Brain microvascular endothelial cell (primary cell): ENCODE measurements around the gene CLSTN2.

Source experiments
- DNase-seq: peaks from one replicate; pipeline ENCODE4 v3.0.0-alpha.2; 2020
- H3K27ac ChIP-seq: fragments of 250-450 bp; sonication (Bioruptor Pico); 2 replicates; pipeline ENCODE4 v1.5.1; 2020; ENCODE audit warnings: mild to moderate bottlenecking, moderate library complexity
- H3K27me3 ChIP-seq: fragments of 250-450 bp; sonication (Bioruptor Pico); replicated peaks from 2 replicates; pipeline ENCODE4 v1.5.1; 2020; ENCODE audit warnings: mild to moderate bottlenecking
- H3K36me3 ChIP-seq: fragments of 250-450 bp; sonication (Bioruptor Pico); replicated peaks from 2 replicates; pipeline ENCODE4 v1.5.1; 2020; ENCODE audit warnings: mild to moderate bottlenecking
- H3K4me3 ChIP-seq: 2 replicates; pipeline ENCODE4 v1.5.1; 2011; ENCODE audit warnings: low read depth, mild to moderate bottlenecking, control low read depth, low read length, moderate library complexity
- in situ Hi-C: cut with HindIII; loops from 2 replicates; pipeline ENCODE4 v1.10.0; 2017; ENCODE audit warnings: low sequenced_read_pairs, low pct_ligation_motif_present
- TF ChIP-seq, protein P1 (sequence below): IDR thresholded peaks from 2 replicates; pipeline ENCODE4 v1.5.1; 2011; ENCODE audit warnings: low read depth, mild to moderate bottlenecking, moderate library complexity, low read length, control low read depth, inconsistent platforms; ENCODE audit errors: missing control alignments

The CLSTN2 gene

DNA sequence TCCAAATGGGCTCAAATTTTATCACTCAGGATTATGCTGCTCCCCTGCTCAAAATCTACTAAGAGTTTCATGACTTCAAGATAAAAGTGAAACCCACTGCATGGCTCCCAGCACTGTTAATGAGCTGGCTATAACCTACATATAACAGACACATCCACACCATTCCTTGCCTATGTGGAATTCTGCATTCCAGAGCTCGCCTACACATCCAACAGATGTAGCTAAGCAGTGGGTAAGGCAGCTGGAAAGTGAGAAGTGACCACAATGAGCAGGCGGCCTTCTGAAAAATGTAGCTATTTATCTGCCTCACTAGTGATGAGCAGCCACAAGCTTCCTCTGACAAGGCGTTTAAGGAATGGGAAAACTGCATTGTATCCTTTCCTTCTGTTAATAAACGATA is 650.8 kb downstream of the CLSTN2 start:
- no peaks in the 10 kb centered on the region for H3K36me3 ChIP-seq
- peak; percentile 82 for DNase-seq
- H3K27ac ChIP-seq, result peak overlapping the region; percentile 38
- H3K4me3 ChIP-seq, result no peak overlapping the region
- no peaks in the 10 kb centered on the region for H3K27me3 ChIP-seq
- in situ Hi-C loops, result no loop called here
- TF ChIP-seq, protein P1, sequence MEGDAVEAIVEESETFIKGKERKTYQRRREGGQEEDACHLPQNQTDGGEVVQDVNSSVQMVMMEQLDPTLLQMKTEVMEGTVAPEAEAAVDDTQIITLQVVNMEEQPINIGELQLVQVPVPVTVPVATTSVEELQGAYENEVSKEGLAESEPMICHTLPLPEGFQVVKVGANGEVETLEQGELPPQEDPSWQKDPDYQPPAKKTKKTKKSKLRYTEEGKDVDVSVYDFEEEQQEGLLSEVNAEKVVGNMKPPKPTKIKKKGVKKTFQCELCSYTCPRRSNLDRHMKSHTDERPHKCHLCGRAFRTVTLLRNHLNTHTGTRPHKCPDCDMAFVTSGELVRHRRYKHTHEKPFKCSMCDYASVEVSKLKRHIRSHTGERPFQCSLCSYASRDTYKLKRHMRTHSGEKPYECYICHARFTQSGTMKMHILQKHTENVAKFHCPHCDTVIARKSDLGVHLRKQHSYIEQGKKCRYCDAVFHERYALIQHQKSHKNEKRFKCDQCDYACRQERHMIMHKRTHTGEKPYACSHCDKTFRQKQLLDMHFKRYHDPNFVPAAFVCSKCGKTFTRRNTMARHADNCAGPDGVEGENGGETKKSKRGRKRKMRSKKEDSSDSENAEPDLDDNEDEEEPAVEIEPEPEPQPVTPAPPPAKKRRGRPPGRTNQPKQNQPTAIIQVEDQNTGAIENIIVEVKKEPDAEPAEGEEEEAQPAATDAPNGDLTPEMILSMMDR, result no peak

- Histone ChIP-seq H3K36me3 (no peaks in the 10 kb centered on the region), H3K27me3 (no peaks in the 10 kb centered on the region), H3K4me3 (no peak overlapping the region), H3K27ac (peak overlapping the region; percentile 38)
- in situ Hi-C loops, result no loop called here
- TF ChIP-seq, protein P1, result no peak
- no peak for DNase-seq
Measured at GRCh38 chr3:140586311-140586710, 651.3 kb downstream of the CLSTN2 start.

DNA sequence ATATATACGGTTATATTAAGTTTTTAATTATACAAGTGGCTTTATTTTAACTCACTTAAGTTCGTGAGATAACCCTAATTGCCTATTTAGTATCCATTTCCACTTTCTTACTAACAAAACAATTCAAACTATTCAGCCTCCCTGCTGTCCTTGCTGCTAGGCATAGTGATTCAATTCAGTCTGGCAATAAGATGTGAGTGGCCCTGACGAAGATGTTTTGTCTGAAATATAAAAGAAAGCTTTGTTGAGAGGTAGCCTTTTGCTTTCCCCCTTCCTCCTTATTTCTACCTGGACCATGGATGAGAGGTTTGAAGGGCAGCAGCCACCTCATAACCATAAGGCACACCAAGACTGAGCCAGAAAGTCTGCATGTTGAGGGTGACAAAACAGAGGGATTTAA is 653.6 kb downstream of the CLSTN2 start:
- Histone ChIP-seq H3K4me3 (no peak overlapping the region), H3K27me3 (no peaks in the 10 kb centered on the region), H3K27ac (no peak overlapping the region), H3K36me3 (no peaks in the 10 kb centered on the region)
- no peak for DNase-seq
- TF ChIP-seq, protein P1, result no peak
- in situ Hi-C loops, result no loop called here

DNA sequence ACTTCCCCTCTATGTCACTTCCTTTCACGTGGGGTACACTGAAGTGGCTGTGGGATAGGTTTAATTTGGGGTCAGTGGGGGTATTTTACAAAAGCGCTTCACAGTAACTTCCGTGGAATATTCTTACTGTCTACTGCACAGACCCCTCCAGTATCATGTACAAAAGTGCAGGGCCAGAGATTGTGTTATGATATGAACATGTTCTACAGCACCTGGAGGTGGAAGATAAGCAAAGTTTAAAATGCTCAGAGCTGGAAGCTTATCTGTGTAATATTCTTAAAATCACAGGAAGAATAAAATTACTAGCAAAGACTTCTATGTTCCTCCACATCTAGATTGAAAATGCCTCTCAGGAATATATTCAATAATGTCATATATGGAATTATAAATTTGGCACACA is 658.8 kb downstream of the CLSTN2 start:
- Histone ChIP-seq H3K4me3 (no peak overlapping the region), H3K36me3 (no peaks in the 10 kb centered on the region), H3K27me3 (no peaks in the 10 kb centered on the region), H3K27ac (no peak overlapping the region)
- in situ Hi-C loops, result no loop called here
- TF ChIP-seq, protein P1, result no peak
- DNase-seq, result no peak

GRCh38 chr3:140595295-140595694 is 660.3 kb downstream of the CLSTN2 start:
- TF ChIP-seq, protein P1, result no peak
- peak overlapping the region; percentile 14 for H3K27ac ChIP-seq
- no peaks in the 10 kb centered on the region for H3K36me3 ChIP-seq
- peak; percentile 74 for DNase-seq
- no peak overlapping the region for H3K4me3 ChIP-seq
- no peaks in the 10 kb centered on the region for H3K27me3 ChIP-seq
- in situ Hi-C loops, result no loop called here

DNA sequence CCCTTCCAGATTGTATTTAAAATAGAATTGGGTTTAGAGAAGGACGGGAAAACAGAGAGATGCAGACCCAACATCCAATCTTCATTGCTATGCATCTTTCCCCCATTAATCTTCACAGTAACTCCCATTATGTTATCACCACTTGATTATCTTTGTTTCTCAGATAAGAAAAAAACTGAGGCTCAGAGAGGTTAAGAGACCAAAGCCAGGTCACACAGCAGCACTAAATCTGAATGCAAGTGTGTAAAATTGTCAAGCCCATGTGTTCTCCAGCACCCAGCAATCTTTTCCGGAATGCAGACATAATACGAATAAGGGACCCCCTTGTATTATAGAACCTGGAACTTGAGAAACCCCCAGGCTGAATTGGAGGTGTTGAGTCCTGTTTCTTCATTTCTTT is 662.4 kb downstream of the CLSTN2 start:
- Histone ChIP-seq H3K27me3 (no peaks in the 10 kb centered on the region), H3K36me3 (no peaks in the 10 kb centered on the region), H3K4me3 (no peak overlapping the region), H3K27ac (no peak overlapping the region)
- TF ChIP-seq, protein P1, result no peak
- in situ Hi-C loops, result no loop called here
- no peak for DNase-seq
